GM23338 (cell line): Measurements from ENCODE around the gene SHCBP1L.

Source experiments
- CTCF ChIP-seq, 2 experiments: fragments of 200-600 bp in 1 of 2; sonication (generic) in 1 of 2; conservative IDR thresholded peaks; 2 replicates each; pipeline versions ENCODE4 v1.5.1 to v1.6.1; 2016 to 2017; ENCODE audit warnings: antibody characterized with exemption in 2 of 2, low read depth in 2 of 2, mild to moderate bottlenecking in 2 of 2, moderate library complexity in 1 of 2
- ETS1 ChIP-seq: IDR thresholded peaks from 2 replicates; pipeline ENCODE4 v1.6.1; 2016; ENCODE audit warnings: antibody characterized with exemption
- EZH2 ChIP-seq: fragments of 200-600 bp; sonication (generic); IDR thresholded peaks from one replicate; pipeline ENCODE4 v1.8.0; 2017; ENCODE audit warnings: antibody characterized with exemption, mild to moderate bottlenecking, low read depth; ENCODE audit not compliant: unreplicated experiment
- POLR2AphosphoS5 ChIP-seq: IDR thresholded peaks from 2 replicates; pipeline ENCODE4 v1.6.1; 2016; ENCODE audit warnings: antibody characterized with exemption, low read depth
- REST ChIP-seq: IDR thresholded peaks from one replicate; pipeline ENCODE4 v1.6.1; 2018; ENCODE audit warnings: antibody characterized with exemption; ENCODE audit not compliant: unreplicated experiment
- STAT1 ChIP-seq: IDR thresholded peaks from one replicate; pipeline ENCODE4 v1.6.1; 2016; ENCODE audit warnings: antibody characterized with exemption; ENCODE audit not compliant: unreplicated experiment
- ZNF331 ChIP-seq: fragments of 250-450 bp; sonication (Bioruptor Pico); IDR thresholded peaks from 2 replicates; pipeline ENCODE4 v1.5.0; 2020; ENCODE audit warnings: low read depth, mild to moderate bottlenecking, moderate library complexity

DNA sequence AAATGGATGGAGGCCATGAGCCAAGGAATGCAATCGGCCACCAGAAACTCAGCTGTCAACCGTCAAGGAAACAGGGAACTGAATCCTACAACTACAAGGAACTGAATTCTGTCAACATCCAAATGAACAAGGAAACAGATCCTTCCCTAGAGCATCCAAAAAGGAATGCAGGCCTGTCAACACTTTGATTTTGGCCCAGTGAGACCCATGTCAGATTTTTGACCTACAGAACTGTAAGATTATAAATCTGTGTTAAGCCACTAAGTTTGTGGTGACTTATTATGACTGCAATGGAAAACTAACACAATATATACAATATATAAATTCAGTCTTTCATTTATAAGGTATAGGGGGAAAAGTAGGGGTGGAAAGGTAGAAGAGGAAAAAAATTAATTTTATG, 55.3 kb downstream of the SHCBP1L start:
- TF ChIP-seq POLR2AphosphoS5 (no peak), CTCF (conservative IDR thresholded peaks at IDR 0.05; ENCODE audit: low read depth in 2 of 2) (no peak), STAT1 (no peak), ETS1 (no peak), REST (no peak), EZH2 (no peak), ZNF331 (no peak)
